ENCODE measurements around the gene ADAMTS12.

DNA sequence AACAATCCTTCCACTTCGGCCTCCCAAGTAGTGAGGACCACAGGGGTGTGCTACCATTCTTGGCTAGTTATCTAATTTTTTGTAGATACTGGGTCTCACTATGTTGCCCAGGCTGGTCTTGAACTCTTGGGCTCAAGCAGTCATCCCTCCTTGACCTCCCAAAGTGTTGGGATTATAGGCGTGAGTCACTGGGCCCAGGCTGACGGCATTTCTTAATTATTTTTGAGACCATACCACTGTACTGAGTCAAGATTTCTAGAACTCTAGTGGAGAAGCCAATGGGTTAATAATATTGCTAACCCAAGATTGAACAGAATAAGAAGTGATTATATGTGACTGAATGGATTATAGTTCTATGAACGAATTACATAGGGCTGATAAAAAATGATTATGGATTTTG, 384.4 kb downstream of the ADAMTS12 start:
- TF ChIP-seq, protein P1, sequence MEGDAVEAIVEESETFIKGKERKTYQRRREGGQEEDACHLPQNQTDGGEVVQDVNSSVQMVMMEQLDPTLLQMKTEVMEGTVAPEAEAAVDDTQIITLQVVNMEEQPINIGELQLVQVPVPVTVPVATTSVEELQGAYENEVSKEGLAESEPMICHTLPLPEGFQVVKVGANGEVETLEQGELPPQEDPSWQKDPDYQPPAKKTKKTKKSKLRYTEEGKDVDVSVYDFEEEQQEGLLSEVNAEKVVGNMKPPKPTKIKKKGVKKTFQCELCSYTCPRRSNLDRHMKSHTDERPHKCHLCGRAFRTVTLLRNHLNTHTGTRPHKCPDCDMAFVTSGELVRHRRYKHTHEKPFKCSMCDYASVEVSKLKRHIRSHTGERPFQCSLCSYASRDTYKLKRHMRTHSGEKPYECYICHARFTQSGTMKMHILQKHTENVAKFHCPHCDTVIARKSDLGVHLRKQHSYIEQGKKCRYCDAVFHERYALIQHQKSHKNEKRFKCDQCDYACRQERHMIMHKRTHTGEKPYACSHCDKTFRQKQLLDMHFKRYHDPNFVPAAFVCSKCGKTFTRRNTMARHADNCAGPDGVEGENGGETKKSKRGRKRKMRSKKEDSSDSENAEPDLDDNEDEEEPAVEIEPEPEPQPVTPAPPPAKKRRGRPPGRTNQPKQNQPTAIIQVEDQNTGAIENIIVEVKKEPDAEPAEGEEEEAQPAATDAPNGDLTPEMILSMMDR (IDR thresholded peaks at IDR 0.05) = no peak
- TF ChIP-seq POLR2A (IDR thresholded peaks at IDR 0.05) = no peak

All from body of pancreas (tissue), 4 donors.